Gastrocnemius medialis (tissue), 4 donors: Measurements from ENCODE around the gene FHOD3.

Experiments used
- POLR2A ChIP-seq, 2 donors: fragments of 450-650 bp; IDR thresholded peaks; one replicate each; pipeline ENCODE4 v1.6.1; 2017; ENCODE audit warnings: antibody characterized with exemption in 2 of 2, mild to moderate bottlenecking in 2 of 2, moderate library complexity in 2 of 2
- TF ChIP-seq, protein P1 (sequence below), 5 experiments: fragments of 450-650 bp in 3 of 5; fragments of 200-600 bp in 2 of 5; sonication (generic) in 2 of 5; IDR thresholded peaks in 4 of 5; conservative IDR thresholded peaks in 1 of 5; 1 replicate in 4 of 5; 2 replicates in 1 of 5; pipeline ENCODE4 v1.5.1; 2016 to 2019; ENCODE audit warnings: antibody characterized with exemption in 5 of 5, mild to moderate bottlenecking in 3 of 5, moderate library complexity in 3 of 5

DNA sequence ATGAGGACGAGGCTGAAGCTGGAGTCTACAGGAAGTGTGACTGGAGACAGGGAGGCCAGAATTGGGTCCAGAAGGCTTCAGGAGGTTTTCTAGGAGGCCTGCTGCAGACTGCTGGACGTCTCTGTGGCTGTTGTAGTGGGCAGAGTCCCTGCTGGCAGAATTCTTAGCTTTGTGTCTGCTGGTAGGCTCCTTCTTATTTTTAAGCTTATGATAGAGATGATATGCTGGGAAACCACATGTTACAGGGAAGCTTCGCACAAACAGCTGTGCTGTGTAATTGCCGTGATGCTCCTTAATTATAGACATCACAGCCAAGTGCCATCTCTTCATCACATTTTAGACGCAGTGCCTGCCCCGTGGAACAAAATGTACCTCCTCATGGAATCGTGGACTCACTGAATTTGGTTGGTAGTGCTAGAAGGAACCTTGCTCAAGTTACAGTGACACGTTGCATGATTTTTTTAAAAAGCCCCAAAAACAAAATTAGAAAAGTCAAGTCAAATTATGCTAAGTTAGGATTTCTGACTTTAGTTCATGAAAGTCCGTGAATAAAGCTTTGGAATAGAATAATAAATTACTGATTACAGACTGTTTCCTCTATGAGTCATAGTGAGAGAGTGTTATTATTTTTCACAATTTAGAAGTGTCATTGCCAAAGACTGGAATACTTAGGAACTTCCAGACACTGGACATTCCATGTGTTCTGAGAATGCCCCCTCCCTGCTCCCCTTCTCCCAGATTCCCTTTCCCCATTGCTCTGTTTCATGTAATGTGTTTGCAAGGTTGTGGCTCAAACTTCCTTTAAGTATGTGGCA is 144.1 kb downstream of the FHOD3 start:
- TF ChIP-seq, protein P1, sequence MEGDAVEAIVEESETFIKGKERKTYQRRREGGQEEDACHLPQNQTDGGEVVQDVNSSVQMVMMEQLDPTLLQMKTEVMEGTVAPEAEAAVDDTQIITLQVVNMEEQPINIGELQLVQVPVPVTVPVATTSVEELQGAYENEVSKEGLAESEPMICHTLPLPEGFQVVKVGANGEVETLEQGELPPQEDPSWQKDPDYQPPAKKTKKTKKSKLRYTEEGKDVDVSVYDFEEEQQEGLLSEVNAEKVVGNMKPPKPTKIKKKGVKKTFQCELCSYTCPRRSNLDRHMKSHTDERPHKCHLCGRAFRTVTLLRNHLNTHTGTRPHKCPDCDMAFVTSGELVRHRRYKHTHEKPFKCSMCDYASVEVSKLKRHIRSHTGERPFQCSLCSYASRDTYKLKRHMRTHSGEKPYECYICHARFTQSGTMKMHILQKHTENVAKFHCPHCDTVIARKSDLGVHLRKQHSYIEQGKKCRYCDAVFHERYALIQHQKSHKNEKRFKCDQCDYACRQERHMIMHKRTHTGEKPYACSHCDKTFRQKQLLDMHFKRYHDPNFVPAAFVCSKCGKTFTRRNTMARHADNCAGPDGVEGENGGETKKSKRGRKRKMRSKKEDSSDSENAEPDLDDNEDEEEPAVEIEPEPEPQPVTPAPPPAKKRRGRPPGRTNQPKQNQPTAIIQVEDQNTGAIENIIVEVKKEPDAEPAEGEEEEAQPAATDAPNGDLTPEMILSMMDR (IDR thresholded peaks at IDR 0.05 in 4 of 5, conservative IDR thresholded peaks at IDR 0.05 in 1 of 5) = no peak
- TF ChIP-seq POLR2A (IDR thresholded peaks at IDR 0.05) = no peak
